Neural cell (in vitro differentiated cells): ENCODE data around the gene ZMYM3.

Experiments
- EZH2 ChIP-seq: fragments of 200-600, 300-800 bp; shearing (Covaris generic), sonication (generic); IDR thresholded peaks from 2 replicates; pipeline ENCODE4 v1.6.1; 2014; ENCODE audit warnings: antibody characterized with exemption, low read length, borderline replicate concordance, mild to moderate bottlenecking; ENCODE audit not compliant: insufficient read depth, poor library complexity, severe bottlenecking
- MXI1 ChIP-seq: fragments of 450-650 bp; conservative IDR thresholded peaks from 2 replicates; pipeline ENCODE4 v1.6.1; 2014; ENCODE audit warnings: antibody characterized with exemption, mild to moderate bottlenecking; ENCODE audit not compliant: poor library complexity, severe bottlenecking
- TAF1 ChIP-seq: IDR thresholded peaks from 2 replicates; pipeline ENCODE4 v1.6.1; 2012; ENCODE audit warnings: low read depth
- TF ChIP-seq, protein P1 (sequence below): fragments of 450-650 bp; IDR thresholded peaks from 2 replicates; pipeline ENCODE4 v1.5.1; 2014; ENCODE audit warnings: antibody characterized with exemption, mild to moderate bottlenecking, moderate library complexity; ENCODE audit not compliant: poor library complexity, severe bottlenecking

DNA sequence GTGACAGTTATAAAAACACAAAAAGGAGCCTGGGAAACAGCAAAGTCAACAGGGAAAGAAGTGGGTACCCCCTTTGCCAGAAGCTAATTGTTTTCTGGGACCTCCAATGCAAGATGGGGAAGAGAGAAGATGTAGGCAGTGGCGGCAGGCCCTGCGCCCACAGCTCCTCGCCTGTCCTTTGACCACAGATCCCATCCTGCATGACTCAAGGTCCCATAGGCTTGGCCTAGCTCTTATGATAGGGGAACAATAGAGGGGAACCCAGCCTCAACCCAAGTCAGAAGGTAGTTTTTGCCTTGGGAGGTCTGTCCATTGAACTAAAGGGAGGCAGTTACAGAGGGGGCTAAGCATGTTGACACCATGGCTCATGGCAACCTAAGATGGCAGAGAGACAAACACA is 14.2 kb downstream of the ZMYM3 start:
- TF ChIP-seq TAF1 = no peak
- TF ChIP-seq, protein P1, sequence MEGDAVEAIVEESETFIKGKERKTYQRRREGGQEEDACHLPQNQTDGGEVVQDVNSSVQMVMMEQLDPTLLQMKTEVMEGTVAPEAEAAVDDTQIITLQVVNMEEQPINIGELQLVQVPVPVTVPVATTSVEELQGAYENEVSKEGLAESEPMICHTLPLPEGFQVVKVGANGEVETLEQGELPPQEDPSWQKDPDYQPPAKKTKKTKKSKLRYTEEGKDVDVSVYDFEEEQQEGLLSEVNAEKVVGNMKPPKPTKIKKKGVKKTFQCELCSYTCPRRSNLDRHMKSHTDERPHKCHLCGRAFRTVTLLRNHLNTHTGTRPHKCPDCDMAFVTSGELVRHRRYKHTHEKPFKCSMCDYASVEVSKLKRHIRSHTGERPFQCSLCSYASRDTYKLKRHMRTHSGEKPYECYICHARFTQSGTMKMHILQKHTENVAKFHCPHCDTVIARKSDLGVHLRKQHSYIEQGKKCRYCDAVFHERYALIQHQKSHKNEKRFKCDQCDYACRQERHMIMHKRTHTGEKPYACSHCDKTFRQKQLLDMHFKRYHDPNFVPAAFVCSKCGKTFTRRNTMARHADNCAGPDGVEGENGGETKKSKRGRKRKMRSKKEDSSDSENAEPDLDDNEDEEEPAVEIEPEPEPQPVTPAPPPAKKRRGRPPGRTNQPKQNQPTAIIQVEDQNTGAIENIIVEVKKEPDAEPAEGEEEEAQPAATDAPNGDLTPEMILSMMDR = no peak
- TF ChIP-seq EZH2 = no peak
- no peak for TF ChIP-seq MXI1
